NCI-H2081 (cell line): Measurements from ENCODE around the gene ITGA7.
"Not testable (repeated sequence)": the region's sequence is repeated elsewhere in the genome, so short reads cannot be mapped to it uniquely, and the experiment has no call there.

Experiments used
- DNase-seq, 2 experiments: peaks; one replicate each; lab custom pipeline; 2025; lab: John Stamatoyannopoulos, UW

The ITGA7 gene

DNA sequence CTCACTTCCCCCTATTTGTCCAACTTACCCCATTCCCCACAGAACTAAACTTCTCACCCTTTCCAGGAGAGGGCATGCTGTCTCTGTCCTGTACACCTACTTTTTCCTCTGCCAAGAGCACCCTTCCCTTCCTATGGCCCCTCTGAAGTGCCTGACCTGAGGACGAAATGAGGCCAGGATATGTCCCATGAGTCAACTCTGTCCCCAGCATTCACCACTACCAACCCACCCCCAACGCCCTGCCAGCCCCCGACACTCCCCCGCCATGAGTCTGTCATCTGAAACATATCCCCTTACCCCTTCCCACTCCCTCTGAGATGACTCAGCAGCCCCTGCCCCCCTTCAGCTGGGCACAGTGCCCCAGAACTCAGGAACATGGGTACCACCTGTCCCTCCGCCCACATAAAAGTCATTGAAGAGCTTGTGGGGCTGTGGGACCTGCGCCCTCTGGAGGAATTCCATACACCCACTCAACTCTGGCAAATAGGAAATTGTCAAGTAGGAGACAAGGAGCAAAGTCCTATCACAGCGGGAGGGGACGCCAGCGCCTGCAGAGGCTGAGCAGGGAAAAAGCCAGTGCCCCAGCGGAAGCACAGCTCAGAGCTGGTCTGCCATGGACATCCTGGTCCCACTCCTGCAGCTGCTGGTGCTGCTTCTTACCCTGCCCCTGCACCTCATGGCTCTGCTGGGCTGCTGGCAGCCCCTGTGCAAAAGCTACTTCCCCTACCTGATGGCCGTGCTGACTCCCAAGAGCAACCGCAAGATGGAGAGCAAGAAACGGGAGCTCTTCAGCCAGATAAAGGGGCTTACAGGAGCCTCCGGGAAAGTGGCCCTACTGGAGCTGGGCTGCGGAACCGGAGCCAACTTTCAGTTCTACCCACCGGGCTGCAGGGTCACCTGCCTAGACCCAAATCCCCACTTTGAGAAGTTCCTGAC, 26.3 kb downstream of the ITGA7 start:
- DNase-seq: peak in 1 of 2 experiments; percentile 6

DNA sequence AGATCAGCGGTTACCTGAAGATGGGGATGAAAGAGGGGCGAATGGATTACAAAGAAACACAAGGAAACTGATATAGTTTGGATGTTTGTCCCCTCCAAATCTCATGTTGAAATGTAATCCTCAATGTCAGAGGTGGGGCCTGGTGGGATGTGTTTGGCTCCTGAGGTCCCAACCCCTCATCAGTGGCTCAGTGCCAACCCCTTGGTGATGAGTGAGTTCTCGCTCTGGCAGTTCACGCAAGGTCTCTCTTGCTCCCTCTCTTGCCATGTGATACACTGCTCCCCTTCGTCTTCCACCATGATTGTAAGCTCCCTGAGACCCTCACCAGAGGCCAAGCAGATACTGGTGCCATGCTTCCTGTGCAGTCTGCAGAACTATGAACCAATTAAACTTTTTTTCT, 28.0 kb downstream of the ITGA7 start:
- DNase-seq: no peak

GRCh38 chr12:55676707-55677106, 31.0 kb downstream of the ITGA7 start:
- no peak for DNase-seq

GRCh38 chr12:55675666-55676065, 32.0 kb downstream of the ITGA7 start:
- no peak for DNase-seq

DNA sequence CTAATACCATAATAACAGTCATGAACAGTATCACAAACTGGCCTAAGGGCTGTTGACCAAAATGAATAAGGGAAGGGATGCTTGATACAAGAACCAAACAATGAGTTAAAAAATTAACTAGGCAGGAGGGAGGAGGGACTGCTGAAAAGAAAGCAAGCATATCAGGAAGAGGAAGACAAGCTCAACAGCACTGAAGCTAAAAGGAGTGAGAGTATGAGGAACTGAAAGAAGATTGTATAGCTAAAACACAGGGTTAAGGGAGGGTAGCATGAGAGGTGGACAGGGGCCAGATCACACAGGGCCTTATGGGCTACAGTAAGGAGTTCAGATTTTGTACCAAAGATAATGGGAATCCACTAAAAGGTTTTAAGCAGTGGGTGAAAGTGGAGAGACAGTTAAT, 34.1 kb downstream of the ITGA7 start:
- DNase-seq: no peak

DNA sequence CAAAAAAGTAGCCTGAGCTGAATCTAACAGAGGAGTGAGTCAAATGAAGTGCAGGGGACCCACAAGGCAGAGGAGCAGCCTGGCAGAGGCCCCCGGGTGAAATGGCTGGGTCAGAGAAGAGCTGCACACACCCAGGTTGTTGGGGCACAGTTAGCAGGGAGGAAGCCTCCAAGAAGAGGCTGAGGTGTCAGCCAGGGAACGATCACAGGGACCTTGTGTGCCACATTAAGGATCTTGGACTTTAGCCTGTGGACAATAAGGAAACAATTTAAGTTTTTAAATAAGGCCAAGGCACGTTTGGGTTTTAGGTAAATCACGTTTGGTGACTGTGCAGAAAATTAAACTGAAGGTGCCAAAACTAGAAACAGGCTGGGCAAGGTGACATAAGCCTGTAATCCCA, 36.0 kb downstream of the ITGA7 start:
- DNase-seq: no peak

GRCh38 chr12:55670276-55670675, 37.4 kb downstream of the ITGA7 start:
- DNase-seq: no peak

DNA sequence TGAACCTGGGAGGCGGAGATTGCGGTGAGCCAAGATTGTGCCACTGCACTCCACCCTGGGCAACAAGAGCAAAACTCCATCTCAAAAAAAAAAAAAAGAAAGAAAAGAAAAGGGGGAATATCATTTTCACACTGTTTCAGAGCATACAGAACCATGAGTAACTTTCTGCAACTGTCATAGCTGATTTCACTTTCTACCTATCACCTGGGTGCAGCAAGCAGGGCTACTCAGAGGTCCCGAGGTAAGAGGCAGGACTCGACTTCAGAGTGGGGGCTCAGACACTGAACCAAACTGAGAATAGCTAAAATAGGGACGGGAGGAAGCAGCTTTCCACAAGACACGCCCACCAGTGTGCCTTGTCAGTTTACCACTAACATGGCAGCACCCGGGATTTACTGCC, 41.2 kb downstream of the ITGA7 start:
- DNase-seq: no peak

GRCh38 chr12:55664826-55665225, 42.9 kb downstream of the ITGA7 start:
- DNase-seq: no peak

DNA sequence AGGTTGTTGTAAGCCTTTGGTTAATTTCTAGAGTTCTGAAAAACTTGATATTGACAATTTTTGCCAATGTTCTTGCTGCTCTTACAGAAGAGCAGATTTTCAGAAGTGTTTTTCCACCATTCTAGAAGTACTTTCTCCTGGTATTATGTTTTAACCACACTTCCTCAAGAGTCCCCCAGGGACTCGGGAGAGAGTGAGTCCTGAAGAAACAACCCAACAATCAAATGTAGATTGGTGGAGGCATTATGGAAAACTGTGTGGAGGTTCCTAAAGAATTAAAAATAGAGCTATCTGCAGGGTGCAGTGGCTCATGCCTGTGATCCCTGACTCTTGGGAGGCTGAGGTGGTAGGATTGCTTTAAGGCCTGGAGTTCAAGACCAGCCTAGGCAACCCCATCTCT, 44.3 kb downstream of the ITGA7 start:
- DNase-seq: no peak

GRCh38 chr12:55659486-55660385, 48.0 kb downstream of the ITGA7 start:
- peak in 1 of 2 experiments; percentile 7 for DNase-seq

GRCh38 chr12:55658635-55659391, 48.9 kb downstream of the ITGA7 start:
- no peak for DNase-seq

- DNase-seq: no peak
Observed at GRCh38 chr12:55658212-55658611, 49.5 kb downstream of the ITGA7 start.

GRCh38 chr12:55657212-55657611, 50.5 kb downstream of the ITGA7 start:
- no peak for DNase-seq

DNA sequence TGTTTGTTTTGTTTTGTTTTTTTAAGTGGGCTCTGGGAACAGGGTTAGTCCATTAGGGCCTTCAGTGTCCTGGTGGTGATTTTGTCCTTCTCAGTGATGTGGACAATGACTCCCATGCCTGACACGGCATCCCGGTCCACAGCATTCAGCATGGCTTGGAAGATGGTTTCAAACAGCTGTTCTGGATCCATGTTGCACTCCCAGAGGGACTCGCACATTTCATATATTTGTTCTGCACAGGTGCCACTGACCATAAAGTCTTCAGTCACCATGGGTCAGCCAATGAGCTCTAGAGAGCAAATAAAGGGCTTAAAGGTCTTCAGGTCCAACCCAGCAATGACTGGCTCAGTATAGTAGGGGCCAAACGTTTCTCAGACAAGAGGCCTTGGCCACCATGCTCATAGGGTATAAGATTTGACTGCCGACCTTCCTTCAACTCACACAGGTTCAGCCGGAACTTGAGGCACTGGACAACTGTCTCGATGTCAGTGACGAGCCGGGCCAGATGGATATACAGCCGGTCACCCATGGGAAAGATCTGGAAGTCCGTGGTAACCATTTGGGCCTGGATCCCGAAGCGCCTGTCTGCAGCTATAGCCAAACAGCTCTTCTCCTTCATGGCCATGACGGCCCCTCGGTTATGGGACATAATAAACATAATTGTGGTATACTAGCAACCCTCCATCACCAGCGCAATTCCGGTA, 53.0 kb downstream of the ITGA7 start:
- DNase-seq: no peak

GRCh38 chr12:55653031-55653430, 54.7 kb downstream of the ITGA7 start:
- no peak for DNase-seq

- no peak for DNase-seq
Observed at GRCh38 chr12:55652352-55652751, 55.4 kb downstream of the ITGA7 start.

GRCh38 chr12:55651299-55651683, 56.4 kb downstream of the ITGA7 start:
- no peak for DNase-seq

GRCh38 chr12:55650620-55651298, 56.9 kb downstream of the ITGA7 start:
- DNase-seq: not testable (repeated sequence)

DNA sequence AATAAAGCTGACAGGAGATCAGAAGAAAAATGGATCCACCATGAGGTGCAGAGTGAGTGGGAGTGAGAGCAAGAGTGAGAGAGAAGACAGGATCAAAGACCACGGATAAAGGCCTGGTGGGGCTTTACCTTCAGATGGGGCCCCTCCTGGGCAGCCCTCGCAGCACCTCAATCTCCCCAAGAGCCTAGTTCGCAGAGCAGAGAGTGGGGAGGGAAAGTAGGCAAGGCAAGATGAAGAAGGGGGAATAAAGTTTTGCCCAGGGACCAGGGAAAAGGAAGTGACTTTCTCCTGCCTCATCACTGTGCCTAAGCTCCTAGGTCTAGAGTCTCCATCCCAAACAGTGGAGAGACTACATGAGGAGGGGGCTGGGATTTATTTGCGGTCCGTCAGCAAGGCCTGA, 60.7 kb downstream of the ITGA7 start:
- no peak for DNase-seq

GRCh38 chr12:55644591-55644990, 63.1 kb downstream of the ITGA7 start:
- no peak for DNase-seq
